C4-2B (cell line): ENCODE measurements around the gene DSCAML1.

ENCODE experiments used
- CTCF ChIP-seq: fragments of 450-650 bp; conservative IDR thresholded peaks from 2 replicates; pipeline ENCODE4 v1.5.1; 2017; ENCODE audit warnings: mild to moderate bottlenecking
- ZFX ChIP-seq: fragments of 450-650 bp; IDR thresholded peaks from 2 replicates; pipeline ENCODE4 v1.6.1; 2017

DNA sequence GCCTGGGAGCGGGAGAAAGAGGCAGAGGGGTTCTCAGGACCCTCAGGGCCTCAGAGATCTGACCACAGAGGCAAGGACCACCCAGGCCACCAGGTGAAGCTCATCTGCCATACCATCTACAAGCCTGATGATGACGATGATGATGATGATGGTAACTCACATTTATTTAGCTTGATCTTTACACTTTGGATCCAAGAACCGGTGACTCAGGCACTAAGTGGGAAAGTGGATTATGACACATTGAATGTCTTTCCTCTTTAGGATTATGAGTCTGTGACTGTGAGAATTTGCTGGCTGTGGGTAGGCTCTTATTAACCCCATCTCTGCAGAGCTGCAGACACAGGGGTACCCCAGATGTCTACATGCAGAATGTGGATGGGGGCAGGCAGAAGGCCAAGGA lies 110.3 kb downstream of the DSCAML1 start:
- TF ChIP-seq CTCF: no peak
- TF ChIP-seq ZFX: no peak
